Stimulated activated CD4-positive, alpha-beta T cell treated with anti-CD3 and anti-CD28 coated beads, Interleukin-1b, Interleukin-23, amount 100 ng/mL, for 4 hours (primary cell): ENCODE data around the gene GAPDH.

Experiments
- DNase-seq, 2 donors: peaks; one replicate each; pipeline ENCODE4 v3.0.0-alpha.2; 2020; ENCODE audit warnings: low read depth in 2 of 2

Gene GAPDH

GRCh38 chr12:6529291-6529737, 5.0 kb upstream of the GAPDH start:
- no peak for DNase-seq

GRCh38 chr12:6530576-6531260, 3.6 kb upstream of the GAPDH start:
- DNase-seq = no peak

- peak; percentile 61 to 74 for DNase-seq
These were observed 2.0 kb upstream of the GAPDH start for GRCh38 chr12:6532051-6532926.

GRCh38 chr12:6532927-6533652, 1.2 kb upstream of the GAPDH start:
- DNase-seq = no peak

GRCh38 chr12:6533653-6533922, 729 bp upstream of the GAPDH start:
- DNase-seq = no peak

- peak in 1 of 2 donors; percentile 77 for DNase-seq
These were observed 303 bp downstream of the GAPDH start for GRCh38 chr12:6534695-6534944.

GRCh38 chr12:6534945-6535696, 804 bp downstream of the GAPDH start:
- DNase-seq = peak; percentile 46 to 72

GRCh38 chr12:6535697-6535946, 1.3 kb downstream of the GAPDH start:
- DNase-seq = no peak

- DNase-seq = no peak
These were observed 1.9 kb downstream of the GAPDH start for GRCh38 chr12:6535960-6536847.

- no peak for DNase-seq
These were observed 2.7 kb downstream of the GAPDH start for GRCh38 chr12:6536894-6537579.

GRCh38 chr12:6537580-6538419, 3.5 kb downstream of the GAPDH start:
- peak; percentile 75 to 80 for DNase-seq

- DNase-seq = no peak
These were observed 4.3 kb downstream of the GAPDH start for GRCh38 chr12:6538420-6539313.

- DNase-seq = no peak
These were observed 5.0 kb downstream of the GAPDH start for GRCh38 chr12:6539314-6539682.

GRCh38 chr12:6539707-6540134, 5.4 kb downstream of the GAPDH start:
- no peak for DNase-seq

GRCh38 chr12:6540181-6540877, 6.0 kb downstream of the GAPDH start:
- peak in 1 of 2 donors; percentile 44 for DNase-seq

- DNase-seq = no peak
These were observed 7.3 kb downstream of the GAPDH start for GRCh38 chr12:6541371-6542165.

GRCh38 chr12:6542209-6543009, 8.1 kb downstream of the GAPDH start:
- DNase-seq = no peak
